GM12892 (cell line): ENCODE data around the gene PSKH1.

Experiments used
- POLR2A ChIP-seq: IDR thresholded peaks from 2 replicates; pipeline ENCODE4 v1.6.1; 2011; ENCODE audit warnings: low read depth, low read length, control low read depth
- POLR2AphosphoS5 ChIP-seq: IDR thresholded peaks from 2 replicates; pipeline ENCODE4 v1.6.1; 2011; ENCODE audit warnings: low read depth, low read length, control low read depth

GRCh38 chr16:67872631-67873434 is 20.2 kb upstream of the PSKH1 start, which contains the start of gene EDC4:
- TF ChIP-seq POLR2A (peak; percentile 74), POLR2AphosphoS5 (peak; percentile 65)
